ENCODE data around the gene TTC39C.
A peak's percentile ranks its signal among the peaks of the same experiment; 100 is the strongest.

GRCh38 chr18:24111936-24112335 lies 97.4 kb downstream of the TTC39C start:
- TF ChIP-seq, protein P1, sequence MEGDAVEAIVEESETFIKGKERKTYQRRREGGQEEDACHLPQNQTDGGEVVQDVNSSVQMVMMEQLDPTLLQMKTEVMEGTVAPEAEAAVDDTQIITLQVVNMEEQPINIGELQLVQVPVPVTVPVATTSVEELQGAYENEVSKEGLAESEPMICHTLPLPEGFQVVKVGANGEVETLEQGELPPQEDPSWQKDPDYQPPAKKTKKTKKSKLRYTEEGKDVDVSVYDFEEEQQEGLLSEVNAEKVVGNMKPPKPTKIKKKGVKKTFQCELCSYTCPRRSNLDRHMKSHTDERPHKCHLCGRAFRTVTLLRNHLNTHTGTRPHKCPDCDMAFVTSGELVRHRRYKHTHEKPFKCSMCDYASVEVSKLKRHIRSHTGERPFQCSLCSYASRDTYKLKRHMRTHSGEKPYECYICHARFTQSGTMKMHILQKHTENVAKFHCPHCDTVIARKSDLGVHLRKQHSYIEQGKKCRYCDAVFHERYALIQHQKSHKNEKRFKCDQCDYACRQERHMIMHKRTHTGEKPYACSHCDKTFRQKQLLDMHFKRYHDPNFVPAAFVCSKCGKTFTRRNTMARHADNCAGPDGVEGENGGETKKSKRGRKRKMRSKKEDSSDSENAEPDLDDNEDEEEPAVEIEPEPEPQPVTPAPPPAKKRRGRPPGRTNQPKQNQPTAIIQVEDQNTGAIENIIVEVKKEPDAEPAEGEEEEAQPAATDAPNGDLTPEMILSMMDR (conservative IDR thresholded peaks at IDR 0.05; ENCODE audit: low read depth in 2 of 2): peak in 1 of 2 experiments; percentile 21; a peak in 1 of 4 replicates
- no peak for TF ChIP-seq ETS1 (IDR thresholded peaks at IDR 0.05)
- no peak for TF ChIP-seq EZH2 (IDR thresholded peaks at IDR 0.05; ENCODE audit: low read depth, unreplicated experiment)
- TF ChIP-seq POLR2AphosphoS5 (IDR thresholded peaks at IDR 0.05; ENCODE audit: low read depth): no peak
- TF ChIP-seq EZH2phosphoT487 (IDR thresholded peaks at IDR 0.05; ENCODE audit: unreplicated experiment): no peak
- TF ChIP-seq, protein P2, sequence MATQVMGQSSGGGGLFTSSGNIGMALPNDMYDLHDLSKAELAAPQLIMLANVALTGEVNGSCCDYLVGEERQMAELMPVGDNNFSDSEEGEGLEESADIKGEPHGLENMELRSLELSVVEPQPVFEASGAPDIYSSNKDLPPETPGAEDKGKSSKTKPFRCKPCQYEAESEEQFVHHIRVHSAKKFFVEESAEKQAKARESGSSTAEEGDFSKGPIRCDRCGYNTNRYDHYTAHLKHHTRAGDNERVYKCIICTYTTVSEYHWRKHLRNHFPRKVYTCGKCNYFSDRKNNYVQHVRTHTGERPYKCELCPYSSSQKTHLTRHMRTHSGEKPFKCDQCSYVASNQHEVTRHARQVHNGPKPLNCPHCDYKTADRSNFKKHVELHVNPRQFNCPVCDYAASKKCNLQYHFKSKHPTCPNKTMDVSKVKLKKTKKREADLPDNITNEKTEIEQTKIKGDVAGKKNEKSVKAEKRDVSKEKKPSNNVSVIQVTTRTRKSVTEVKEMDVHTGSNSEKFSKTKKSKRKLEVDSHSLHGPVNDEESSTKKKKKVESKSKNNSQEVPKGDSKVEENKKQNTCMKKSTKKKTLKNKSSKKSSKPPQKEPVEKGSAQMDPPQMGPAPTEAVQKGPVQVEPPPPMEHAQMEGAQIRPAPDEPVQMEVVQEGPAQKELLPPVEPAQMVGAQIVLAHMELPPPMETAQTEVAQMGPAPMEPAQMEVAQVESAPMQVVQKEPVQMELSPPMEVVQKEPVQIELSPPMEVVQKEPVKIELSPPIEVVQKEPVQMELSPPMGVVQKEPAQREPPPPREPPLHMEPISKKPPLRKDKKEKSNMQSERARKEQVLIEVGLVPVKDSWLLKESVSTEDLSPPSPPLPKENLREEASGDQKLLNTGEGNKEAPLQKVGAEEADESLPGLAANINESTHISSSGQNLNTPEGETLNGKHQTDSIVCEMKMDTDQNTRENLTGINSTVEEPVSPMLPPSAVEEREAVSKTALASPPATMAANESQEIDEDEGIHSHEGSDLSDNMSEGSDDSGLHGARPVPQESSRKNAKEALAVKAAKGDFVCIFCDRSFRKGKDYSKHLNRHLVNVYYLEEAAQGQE (IDR thresholded peaks at IDR 0.05; ENCODE audit: unreplicated experiment): no peak
- TF ChIP-seq CREB1 (CRISPR knock-in tag; IDR thresholded peaks at IDR 0.05; ENCODE audit: low read depth): no peak
- TF ChIP-seq JUNB (IDR thresholded peaks at IDR 0.05; ENCODE audit: unreplicated experiment): no peak
- TF ChIP-seq ZNF331 (CRISPR knock-in tag; IDR thresholded peaks at IDR 0.05; ENCODE audit: low read depth): no peak
- no peak for TF ChIP-seq ZNF462 (CRISPR knock-in tag; IDR thresholded peaks at IDR 0.05)

All from GM23338 (cell line).